HFF-Myc (cell line): ENCODE results near the gene ZNF862.

ENCODE experiments used
- DNase-seq: peaks from one replicate; pipeline ENCODE4 v3.0.0-alpha.2; 2011; ENCODE audit warnings: low read depth; ENCODE audit errors: extremely low read depth
- H3K4me3 ChIP-seq: replicated peaks from 2 replicates; pipeline ENCODE4 v1.5.1; 2011; ENCODE audit warnings: low read depth, mild to moderate bottlenecking, control low read depth, low read length
- TF ChIP-seq, protein P1 (sequence below): IDR thresholded peaks from 2 replicates; pipeline ENCODE4 v1.5.1; 2012; ENCODE audit warnings: mild to moderate bottlenecking, low read depth, low read length, control low read depth; ENCODE audit errors: missing control alignments

The ZNF862 gene

DNA sequence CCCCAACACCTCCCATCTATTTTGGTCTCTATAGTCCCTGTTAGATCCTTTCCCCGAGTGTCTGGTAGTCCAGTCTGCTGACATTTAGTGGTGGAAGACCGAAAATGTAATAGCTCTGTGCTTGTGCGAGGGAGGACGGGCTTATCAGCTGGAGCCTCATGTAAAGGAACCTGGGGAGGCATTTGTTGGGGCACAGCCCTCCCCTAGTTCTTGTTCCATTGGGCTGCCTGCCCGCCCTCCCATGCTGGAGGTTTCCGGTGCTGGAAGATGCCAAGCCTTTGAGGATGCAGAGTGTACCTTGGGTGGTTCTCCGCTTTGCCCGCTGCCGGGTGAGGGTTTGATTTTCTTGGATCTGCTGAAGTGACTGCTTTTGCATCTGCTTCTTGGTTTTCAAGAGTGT, 5.4 kb downstream of the ZNF862 start:
- TF ChIP-seq, protein P1, sequence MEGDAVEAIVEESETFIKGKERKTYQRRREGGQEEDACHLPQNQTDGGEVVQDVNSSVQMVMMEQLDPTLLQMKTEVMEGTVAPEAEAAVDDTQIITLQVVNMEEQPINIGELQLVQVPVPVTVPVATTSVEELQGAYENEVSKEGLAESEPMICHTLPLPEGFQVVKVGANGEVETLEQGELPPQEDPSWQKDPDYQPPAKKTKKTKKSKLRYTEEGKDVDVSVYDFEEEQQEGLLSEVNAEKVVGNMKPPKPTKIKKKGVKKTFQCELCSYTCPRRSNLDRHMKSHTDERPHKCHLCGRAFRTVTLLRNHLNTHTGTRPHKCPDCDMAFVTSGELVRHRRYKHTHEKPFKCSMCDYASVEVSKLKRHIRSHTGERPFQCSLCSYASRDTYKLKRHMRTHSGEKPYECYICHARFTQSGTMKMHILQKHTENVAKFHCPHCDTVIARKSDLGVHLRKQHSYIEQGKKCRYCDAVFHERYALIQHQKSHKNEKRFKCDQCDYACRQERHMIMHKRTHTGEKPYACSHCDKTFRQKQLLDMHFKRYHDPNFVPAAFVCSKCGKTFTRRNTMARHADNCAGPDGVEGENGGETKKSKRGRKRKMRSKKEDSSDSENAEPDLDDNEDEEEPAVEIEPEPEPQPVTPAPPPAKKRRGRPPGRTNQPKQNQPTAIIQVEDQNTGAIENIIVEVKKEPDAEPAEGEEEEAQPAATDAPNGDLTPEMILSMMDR = no peak
- H3K4me3 ChIP-seq = no peak overlapping the region
- DNase-seq = no peak

DNA sequence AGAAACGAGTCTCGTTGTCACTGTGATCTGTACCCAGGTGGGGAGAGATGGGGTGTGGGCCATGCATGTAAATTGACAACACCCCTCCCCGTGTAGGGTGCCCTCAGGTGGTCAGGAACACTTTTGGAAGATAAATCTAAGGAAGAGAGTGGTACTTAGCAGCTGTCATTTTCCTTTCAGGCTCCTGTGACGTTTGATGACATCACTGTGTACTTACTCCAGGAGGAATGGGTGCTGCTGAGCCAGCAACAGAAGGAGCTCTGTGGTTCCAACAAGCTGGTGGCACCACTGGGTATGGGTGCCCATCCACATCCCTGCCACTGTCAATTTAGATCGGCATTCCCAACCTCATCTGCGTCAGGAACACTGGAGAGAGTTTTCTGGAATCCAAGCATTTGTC, 6.3 kb downstream of the ZNF862 start:
- H3K4me3 ChIP-seq = no peak overlapping the region
- no peak for DNase-seq
- TF ChIP-seq, protein P1 = no peak

DNA sequence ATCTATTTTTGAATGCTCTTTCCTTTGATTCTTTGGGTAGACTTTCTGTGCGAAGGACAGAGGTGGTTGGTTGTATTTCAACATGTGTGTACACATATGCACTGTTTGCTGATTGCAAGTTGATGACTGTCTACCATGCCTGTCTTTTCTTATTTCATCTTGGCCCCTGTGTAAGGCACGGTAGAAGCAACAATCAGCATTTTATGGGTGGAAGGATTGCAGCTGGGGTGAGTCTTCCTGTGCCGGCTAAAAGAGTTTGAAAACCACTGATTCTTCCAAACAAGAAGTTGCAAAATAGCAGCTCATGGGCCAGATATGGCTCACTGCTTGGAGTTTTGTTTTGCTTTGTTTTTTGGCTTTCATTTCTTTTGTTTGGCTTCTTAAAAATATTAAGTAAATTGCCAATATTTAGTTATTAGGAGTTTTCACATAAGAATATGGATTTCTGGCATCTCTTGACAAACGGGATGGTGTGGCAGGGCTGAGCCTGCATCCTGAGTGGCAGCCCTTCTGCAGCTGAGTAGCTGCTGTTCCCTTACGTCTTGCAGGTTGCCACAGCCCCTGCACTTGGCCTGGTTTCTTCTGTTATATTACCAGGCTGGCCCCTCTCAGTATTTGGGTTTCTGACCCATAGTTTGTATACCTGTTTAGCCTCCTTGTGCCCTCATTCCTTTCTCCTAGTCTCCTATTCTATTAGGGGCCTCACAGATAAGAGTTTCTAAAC, 7.2 kb downstream of the ZNF862 start:
- TF ChIP-seq, protein P1 = no peak
- no peak overlapping the region for H3K4me3 ChIP-seq
- DNase-seq = no peak

DNA sequence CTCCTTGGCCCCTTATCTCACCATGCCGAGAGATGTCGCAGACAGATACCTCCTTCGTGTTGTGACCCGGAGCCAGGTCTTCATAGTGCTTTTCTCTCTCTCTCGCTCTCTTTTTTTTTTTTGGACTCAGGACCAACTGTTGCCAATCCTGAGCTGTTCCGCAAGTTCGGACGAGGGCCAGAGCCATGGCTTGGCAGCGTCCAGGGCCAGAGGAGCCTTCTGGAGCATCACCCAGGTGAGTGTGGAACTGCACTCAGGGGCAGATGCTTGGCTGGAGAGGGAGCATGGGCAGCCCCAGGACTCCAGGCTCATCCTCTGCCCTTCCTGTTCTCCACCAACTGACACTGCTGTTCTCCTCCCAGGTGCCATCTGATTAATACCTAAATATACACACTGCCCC, 7.8 kb downstream of the ZNF862 start:
- no peak overlapping the region for H3K4me3 ChIP-seq
- DNase-seq = no peak
- TF ChIP-seq, protein P1 = no peak

DNA sequence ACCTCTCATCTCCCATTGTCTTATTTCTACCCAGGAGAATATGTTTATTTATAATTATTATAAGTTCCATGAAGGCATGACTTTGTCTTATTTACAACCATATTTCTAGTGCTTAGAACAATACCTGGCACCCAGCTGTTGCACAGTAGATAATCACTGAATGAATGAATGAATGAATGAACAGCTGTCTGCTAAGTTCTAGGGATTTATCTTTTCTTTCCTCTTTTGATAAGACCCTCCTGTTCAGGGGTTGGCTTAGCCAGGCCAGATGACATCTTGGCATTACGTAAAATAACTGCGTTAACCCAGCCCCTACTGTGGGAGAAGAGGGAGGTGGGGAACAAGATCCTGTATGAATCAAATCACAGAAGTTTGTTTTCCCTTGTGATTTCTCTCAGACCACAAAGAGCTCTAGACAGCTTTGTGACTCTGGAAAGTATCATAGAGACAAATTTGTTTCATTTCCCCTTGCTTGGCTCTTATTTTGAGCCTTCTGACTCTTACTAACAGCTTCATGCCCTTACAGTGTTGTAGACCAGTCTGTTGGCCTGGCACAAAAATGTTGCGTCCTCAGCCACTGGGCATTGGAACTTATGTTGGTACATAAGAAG, 8.4 kb downstream of the ZNF862 start:
- TF ChIP-seq, protein P1 = no peak
- H3K4me3 ChIP-seq = no peak overlapping the region
- no peak for DNase-seq

DNA sequence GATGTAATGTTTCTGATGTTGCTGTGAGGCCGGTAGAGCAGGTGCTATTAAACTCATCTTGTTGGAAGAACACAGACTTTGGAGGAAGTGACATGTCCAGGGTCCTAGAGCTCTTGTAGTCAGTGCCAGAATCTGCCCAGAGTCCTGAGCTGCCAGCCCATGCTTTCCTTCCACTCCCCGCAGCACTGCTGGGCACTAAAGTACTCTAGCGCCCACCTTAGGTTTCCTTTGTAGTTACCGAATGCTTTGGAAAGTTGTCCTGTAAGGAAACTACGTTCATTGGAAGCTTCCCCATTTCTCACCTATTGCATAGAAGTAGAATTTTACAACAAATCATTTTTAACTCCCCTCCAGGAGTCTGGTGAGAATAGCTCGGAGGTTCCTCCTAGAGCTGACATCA, 11.0 kb downstream of the ZNF862 start:
- no peak for DNase-seq
- TF ChIP-seq, protein P1 = peak; percentile 11

More for the DNA sequence above, 11.0 kb downstream of the ZNF862 start:
- H3K4me3 ChIP-seq = no peak overlapping the region
